ENCODE results near the gene CDK5RAP1.

- TF ChIP-seq ZNF274 (IDR thresholded peaks at IDR 0.05; ENCODE audit: borderline replicate concordance, extremely low read depth, low read length): no peak
- TF ChIP-seq POLR2A (IDR thresholded peaks at IDR 0.05; ENCODE audit: control extremely low read depth in 1 of 2, low read depth in 2 of 2, low read length in 2 of 2): no peak
- no peak for TF ChIP-seq SIX5 (IDR thresholded peaks at IDR 0.05; ENCODE audit: low read depth, low read length)
- TF ChIP-seq CTCF (IDR thresholded peaks at IDR 0.05; ENCODE audit: control extremely low read depth in 1 of 3, insufficient read depth in 1 of 3, low read depth in 1 of 3, low read length in 3 of 3): no peak
- TF ChIP-seq EZH2 (IDR thresholded peaks at IDR 0.05; ENCODE audit: low read depth, low read length, severe bottlenecking): no peak
- no peak for TF ChIP-seq TAF1 (IDR thresholded peaks at IDR 0.05; ENCODE audit: low read depth, low read length)
- TF ChIP-seq CREB1 (IDR thresholded peaks at IDR 0.05): no peak
- TF ChIP-seq ATF2 (IDR thresholded peaks at IDR 0.05; ENCODE audit: low read length): no peak
- no peak for TF ChIP-seq POLR2AphosphoS5 (IDR thresholded peaks at IDR 0.05; ENCODE audit: low read depth, low read length)
- no peak for TF ChIP-seq HDAC2 (IDR thresholded peaks at IDR 0.05; ENCODE audit: borderline replicate concordance in 1 of 2, low read depth in 2 of 2, low read length in 2 of 2)
- TF ChIP-seq CEBPB (IDR thresholded peaks at IDR 0.05; ENCODE audit: low read depth, low read length): no peak
- no peak for TF ChIP-seq ATF3 (IDR thresholded peaks at IDR 0.05; ENCODE audit: insufficient read depth, low read depth, low read length)
- TF ChIP-seq YY1 (IDR thresholded peaks at IDR 0.05; ENCODE audit: low read depth, low read length): no peak
- TF ChIP-seq RBBP5 (IDR thresholded peaks at IDR 0.05; ENCODE audit: borderline replicate concordance, low read depth, low read length): no peak
Measured at GRCh38 chr20:33316958-33317357, 84.4 kb downstream of the CDK5RAP1 start.

Data from H1 (cell line).